ENCODE measurements around the gene SLC6A1.
"Not testable (repeated sequence)": the region's sequence is repeated elsewhere in the genome, so short reads cannot be mapped to it uniquely, and the experiment has no call there.

SLC6A1 gene

DNA sequence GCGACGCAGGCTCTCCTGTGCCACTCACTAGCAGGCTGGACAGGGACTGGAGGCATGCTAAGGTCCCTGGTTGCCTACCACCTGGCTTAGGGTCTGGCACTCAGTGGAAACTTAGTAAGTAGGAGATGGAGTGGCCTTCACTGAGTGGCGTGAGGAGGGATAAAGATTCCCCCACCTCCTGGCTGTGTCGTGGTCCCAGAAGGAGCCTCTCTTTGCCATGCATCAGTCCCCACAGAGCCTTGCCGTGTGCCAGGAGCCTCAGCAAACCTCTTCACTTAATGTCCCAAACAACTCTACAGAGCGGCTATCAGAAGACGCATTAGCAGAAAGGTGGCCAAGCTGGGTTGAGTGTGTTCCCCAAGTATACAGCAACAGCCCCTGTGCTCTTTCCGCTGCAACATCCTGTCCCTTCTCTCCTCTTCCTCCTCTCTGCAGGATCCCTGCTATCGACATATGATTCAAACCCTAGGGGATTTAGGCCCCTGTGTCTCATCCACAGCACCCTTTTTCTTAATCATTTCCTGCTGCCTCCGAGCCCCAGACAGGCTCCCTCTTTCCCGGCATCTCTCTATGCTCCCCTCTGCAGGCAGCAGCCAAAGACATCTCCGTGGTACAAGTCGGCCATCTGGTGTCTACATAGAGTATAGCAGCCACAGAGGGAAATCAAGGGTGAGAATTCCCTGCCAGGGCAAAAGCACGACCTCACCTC, 66.7 kb downstream of the SLC6A1 start:
- DNase-seq = peak; percentile 73
- in situ Hi-C loops (cut with HindIII; ENCODE audit: low pct_ligation_motif_present, low sequenced_read_pairs) = no loop called here
- Histone ChIP-seq H3K27me3 (replicated peaks) (no peaks in the 10 kb centered on the region), H3K27ac (no peak overlapping the region), H3K4me3 (ENCODE audit: low read depth, low read length) (no peak overlapping the region), H3K36me3 (replicated peaks) (no peaks in the 10 kb centered on the region)
- peak; percentile 96 for TF ChIP-seq CTCF (IDR thresholded peaks at IDR 0.05; ENCODE audit: low read depth, low read length, missing control alignments)

DNA sequence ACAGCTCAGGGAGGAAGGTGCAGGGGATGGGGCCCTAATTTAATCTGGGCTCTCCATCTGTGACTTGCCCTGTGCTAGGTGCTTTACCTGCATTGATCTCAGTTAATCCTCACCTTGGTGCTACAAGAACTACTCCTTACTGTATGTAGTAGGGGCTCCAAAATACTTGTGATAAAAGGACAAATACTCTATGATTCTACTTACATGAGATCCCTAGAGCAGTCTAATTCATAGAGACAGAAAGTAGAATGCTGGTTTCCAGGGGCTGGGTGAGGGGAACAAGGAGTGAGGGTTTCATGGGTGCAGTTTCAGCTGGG, 67.2 kb downstream of the SLC6A1 start:
- H3K27ac ChIP-seq = no peak overlapping the region
- no peaks in the 10 kb centered on the region for H3K27me3 ChIP-seq (replicated peaks)
- no peak overlapping the region for H3K4me3 ChIP-seq (ENCODE audit: low read depth, low read length)
- in situ Hi-C loops (cut with HindIII; ENCODE audit: low pct_ligation_motif_present, low sequenced_read_pairs) = no loop called here
- DNase-seq = no peak
- TF ChIP-seq CTCF (IDR thresholded peaks at IDR 0.05; ENCODE audit: low read depth, low read length, missing control alignments) = no peak
- no peaks in the 10 kb centered on the region for H3K36me3 ChIP-seq (replicated peaks)

- TF ChIP-seq CTCF (IDR thresholded peaks at IDR 0.05; ENCODE audit: low read depth, low read length, missing control alignments) = peak; percentile 91
- DNase-seq = peak; percentile 24
- in situ Hi-C loops (cut with HindIII; ENCODE audit: low pct_ligation_motif_present, low sequenced_read_pairs) = no loop called here
- Histone ChIP-seq H3K27me3 (replicated peaks) (no peaks in the 10 kb centered on the region), H3K27ac (no peak overlapping the region), H3K36me3 (replicated peaks) (no peaks in the 10 kb centered on the region), H3K4me3 (ENCODE audit: low read depth, low read length) (peak overlapping the region; percentile 30)
Measured at GRCh38 chr3:11060500-11061251, 68.1 kb downstream of the SLC6A1 start.

- H3K36me3 ChIP-seq (replicated peaks); in situ Hi-C loops (cut with HindIII; ENCODE audit: low pct_ligation_motif_present, low sequenced_read_pairs); DNase-seq; H3K27me3 ChIP-seq (replicated peaks); H3K27ac ChIP-seq; H3K4me3 ChIP-seq (ENCODE audit: low read depth, low read length): not testable (repeated sequence)
Measured at GRCh38 chr3:11061268-11061871, 68.8 kb downstream of the SLC6A1 start.

GRCh38 chr3:11062704-11063103, 70.2 kb downstream of the SLC6A1 start:
- in situ Hi-C loops (cut with HindIII; ENCODE audit: low pct_ligation_motif_present, low sequenced_read_pairs) = no loop called here
- TF ChIP-seq CTCF (IDR thresholded peaks at IDR 0.05; ENCODE audit: low read depth, low read length, missing control alignments) = no peak
- H3K4me3 ChIP-seq (ENCODE audit: low read depth, low read length) = no peak overlapping the region
- no peaks in the 10 kb centered on the region for H3K27me3 ChIP-seq (replicated peaks)
- H3K36me3 ChIP-seq (replicated peaks) = no peaks in the 10 kb centered on the region
- DNase-seq = no peak
- no peak overlapping the region for H3K27ac ChIP-seq

DNA sequence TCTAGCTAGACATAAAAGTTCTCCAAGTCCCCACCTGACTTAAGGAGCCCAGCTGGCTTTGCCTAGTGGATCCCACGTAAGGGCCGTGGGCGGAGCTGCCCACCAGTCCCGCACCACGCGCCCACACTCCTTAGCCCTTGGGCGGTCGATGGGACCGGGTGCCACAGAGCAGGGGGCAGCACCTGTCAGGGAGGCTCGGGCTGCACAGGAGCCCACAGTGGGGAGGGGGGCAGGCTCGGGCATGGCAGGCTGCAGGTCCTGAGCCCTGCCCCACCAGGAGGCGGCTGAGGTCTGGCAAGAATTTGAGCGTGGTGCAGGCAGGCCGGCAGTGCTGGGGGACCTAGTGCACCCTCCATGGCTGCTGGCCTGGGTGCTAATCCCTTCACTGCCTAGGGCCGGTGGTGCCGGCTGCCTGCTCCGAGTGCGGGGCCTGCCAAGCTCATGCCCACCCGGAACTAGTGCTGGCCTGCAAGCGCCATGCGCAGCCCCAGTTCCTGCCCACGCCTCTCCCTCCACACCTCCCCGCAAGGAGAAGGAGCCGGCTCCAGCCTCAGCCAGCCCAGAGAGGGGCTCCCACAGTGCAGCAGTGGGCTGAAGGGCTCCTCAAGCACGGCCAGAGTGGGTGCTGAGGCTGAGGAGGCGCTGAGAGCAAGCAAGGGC, 78.7 kb downstream of the SLC6A1 start:
- TF ChIP-seq CTCF (IDR thresholded peaks at IDR 0.05; ENCODE audit: low read depth, low read length, missing control alignments) = no peak
- no peaks in the 10 kb centered on the region for H3K36me3 ChIP-seq (replicated peaks)
- H3K27ac ChIP-seq = no peak overlapping the region
- no peak overlapping the region for H3K4me3 ChIP-seq (ENCODE audit: low read depth, low read length)
- in situ Hi-C loops (cut with HindIII; ENCODE audit: low pct_ligation_motif_present, low sequenced_read_pairs) = no loop called here
- H3K27me3 ChIP-seq (replicated peaks) = no peaks in the 10 kb centered on the region
- no peak for DNase-seq
